ENCODE measurements around the gene TPP2. TPM values are rescaled to one million over a fixed set of nuclear protein-coding genes. Genes with fewer than 3 reads are reported as not detected.

Gene TPP2
- total and polyA plus RNA-seq, 9 of the 15 experiments (the other 6 are each of a cell fraction or from before 2014, with no cell fraction given) = 18.8 to 87.7 (median 55.9) TPM

DNA sequence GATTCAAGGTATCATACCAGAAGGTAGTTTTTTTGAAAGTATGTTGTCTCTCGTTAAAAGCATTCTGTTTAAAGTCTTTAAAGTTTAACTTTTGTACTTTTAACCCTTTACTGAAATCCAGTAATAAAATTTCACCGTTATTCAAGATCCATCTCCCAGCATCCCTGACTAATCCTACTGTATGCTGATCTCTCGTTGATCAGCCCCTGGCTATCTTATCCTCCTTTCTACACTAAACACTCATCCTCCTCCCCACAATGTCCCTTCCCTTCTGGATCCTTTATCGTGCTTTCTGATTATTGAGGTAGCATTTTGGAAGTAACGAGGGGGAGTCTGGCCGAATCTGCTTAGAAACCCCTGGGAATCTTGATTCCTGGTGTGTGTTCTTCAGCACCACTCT is 1.3 kb downstream of the TPP2 start:
- Histone ChIP-seq H3K4me3 (peak overlapping the region; percentile 89), H3K4me2 (ENCODE audit: insufficient read depth, low read length) (peak overlapping the region; percentile 87), H3K27me3 (ENCODE audit: control insufficient read depth in 2 of 2, insufficient read depth in 2 of 2, low read length in 2 of 2) (no peaks in the 10 kb centered on the region), H3K27ac (ENCODE audit: extremely low read depth, low read depth, low read length) (peak overlapping the region; percentile 77), H3K4me1 (replicated peaks in 1 of 2; ENCODE audit: control insufficient read depth in 2 of 2, insufficient read depth in 2 of 2, low read length in 2 of 2) (peaks cover 7 to 28% of the 10 kb centered on the region in 2 experiments; a peak in 4 of 5 replicates), H3K9me3 (replicated peaks; ENCODE audit: control insufficient read depth, insufficient read depth, low read depth, low read length) (no peaks in the 10 kb centered on the region), H2AFZ (ENCODE audit: low read depth, low read length) (no peak overlapping the region), H3K36me3 (ENCODE audit: control insufficient read depth, insufficient read depth, low read length) (peaks cover 27% of the 10 kb centered on the region; the same call in 2 of the 3 replicates), H4K20me1 (replicated peaks; ENCODE audit: control insufficient read depth, insufficient read depth, low read length) (peaks cover 11% of the 10 kb centered on the region), H3K9ac (ENCODE audit: insufficient read depth in 1 of 2, low read depth in 2 of 2, low read length in 2 of 2) (peak overlapping the region; percentile 71 to 76), H3K79me2 (ENCODE audit: control insufficient read depth, insufficient read depth, low read length) (peaks cover 81% of the 10 kb centered on the region), H3K9me1 (ENCODE audit: control insufficient read depth, insufficient read depth, low read length) (no peaks in the 10 kb centered on the region)
- ChIA-PET CTCF (ENCODE audit: low intra/inter-chr PET ratio) (no interaction called here), POLR2A (interaction anchor here (0.9 to 3.6 kb wide), 3 partner anchors 8 to 26 kb away, joined by 3 to 21 read pairs (median 3); no protein-coding TSS in a partner anchor)
- no peak for FAIRE-seq
- in situ Hi-C loops (cut with MboI) (loop anchor here (5.0 kb wide), 1 partner anchor 249 kb away; the partner anchor contains the start of gene ERCC5), intact Hi-C loops (cut with micrococcal nuclease) (no loop called here)
- peak in 2 of 4 experiments; percentile 15 to 21 for DNase-seq (ENCODE audit: extremely low read depth in 1 of 4, low spot score in 3 of 4)
- WGBS (ENCODE audit: insufficient coverage, low coverage, missing lambda C conversion rate) = 0% methylated on average over 6 of the region's 6 CpGs
- BruUV-seq (replicated peaks) = TSS peak; percentile 43
- TF ChIP-seq JUNB (CRISPR knock-in tag; conservative IDR thresholded peaks at IDR 0.05) (no peak), CTBP1 (IDR thresholded peaks at IDR 0.05; ENCODE audit: borderline replicate concordance) (peak; percentile 25; the same call in 1 of the 2 replicates)
- ATAC-seq = no peak

DNA sequence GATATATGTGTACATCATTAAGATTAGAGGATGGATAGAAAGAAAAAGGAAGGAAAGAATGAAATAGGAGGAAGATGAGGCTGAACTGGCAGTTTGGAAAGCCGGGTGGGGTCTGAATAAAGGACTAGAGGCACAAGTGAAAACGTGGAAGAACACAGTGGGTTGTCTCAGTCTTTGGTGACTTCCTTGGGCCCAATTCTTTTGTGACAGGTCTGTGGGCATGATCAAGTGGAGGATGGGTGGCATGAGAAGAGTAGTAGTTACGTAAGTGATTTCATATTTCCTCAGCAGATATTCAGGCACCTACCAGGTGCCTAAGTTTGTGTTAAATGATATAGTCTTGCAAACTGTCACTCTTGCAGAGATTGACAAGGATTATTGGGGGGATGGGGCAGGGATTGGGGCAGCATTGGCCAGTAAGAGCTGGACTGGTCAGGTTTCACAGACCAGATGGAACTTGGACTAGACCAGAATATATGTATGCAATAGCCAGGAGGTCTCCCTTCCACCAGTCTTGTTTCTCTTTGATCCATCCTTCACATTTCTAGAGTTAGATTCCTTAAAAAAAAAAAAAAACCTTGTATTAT is 2.7 kb downstream of the TPP2 start:
- H3K27me3 ChIP-seq (ENCODE audit: control insufficient read depth in 2 of 2, insufficient read depth in 2 of 2, low read length in 2 of 2) = no peaks in the 10 kb centered on the region
- intact Hi-C loops (cut with micrococcal nuclease) = no loop called here
- H3K9me3 ChIP-seq (replicated peaks; ENCODE audit: control insufficient read depth, insufficient read depth, low read depth, low read length) = no peaks in the 10 kb centered on the region
- ATAC-seq = no peak
- H3K4me1 ChIP-seq (replicated peaks in 1 of 2; ENCODE audit: control insufficient read depth in 2 of 2, insufficient read depth in 2 of 2, low read length in 2 of 2) = peaks cover 7 to 34% of the 10 kb centered on the region in 2 experiments; a peak in 4 of 5 replicates
- BruUV-seq (replicated peaks) = no TSS peak
- WGBS (ENCODE audit: insufficient coverage, low coverage, missing lambda C conversion rate) = 15% methylated on average over 3 of the region's 3 CpGs
- no peak overlapping the region for H3K27ac ChIP-seq (ENCODE audit: extremely low read depth, low read depth, low read length)
- DNase-seq (ENCODE audit: extremely low read depth in 1 of 4, low spot score in 3 of 4) = no peak
- peaks cover 96% of the 10 kb centered on the region for H3K79me2 ChIP-seq (ENCODE audit: control insufficient read depth, insufficient read depth, low read length)
- no peak for FAIRE-seq
- H3K9ac ChIP-seq (ENCODE audit: insufficient read depth in 1 of 2, low read depth in 2 of 2, low read length in 2 of 2) = peak overlapping the region; percentile 31 to 71; a peak in 1 of 4 replicates
- H3K36me3 ChIP-seq (ENCODE audit: control insufficient read depth, insufficient read depth, low read length) = peaks cover 41% of the 10 kb centered on the region; the same call in 2 of the 3 replicates
- H4K20me1 ChIP-seq (replicated peaks; ENCODE audit: control insufficient read depth, insufficient read depth, low read length) = peaks cover 12% of the 10 kb centered on the region
- peak overlapping the region; percentile 49 for H3K4me2 ChIP-seq (ENCODE audit: insufficient read depth, low read length)
- in situ Hi-C loops (cut with MboI) = loop anchor here (5.0 to 25.0 kb wide), 2 partner anchors 248 to 1987 kb away; partner anchors contain the start of gene ERCC5
- CTCF ChIA-PET (ENCODE audit: low intra/inter-chr PET ratio) = interaction anchor here (0.7 kb wide), 1 partner anchor 19 kb away, joined by 3 read pairs; no protein-coding TSS in a partner anchor
- H3K9me1 ChIP-seq (ENCODE audit: control insufficient read depth, insufficient read depth, low read length) = peaks cover 3% of the 10 kb centered on the region
- H2AFZ ChIP-seq (ENCODE audit: low read depth, low read length) = no peak overlapping the region
- peak overlapping the region; percentile 21; the same call in 1 of the 2 replicates for H3K4me3 ChIP-seq
- POLR2A ChIA-PET = no interaction called here
- TF ChIP-seq E2F3 (CRISPR knock-in tag; IDR thresholded peaks at IDR 0.05) = no peak
- TF ChIP-seq NR1H2 (CRISPR knock-in tag; IDR thresholded peaks at IDR 0.05) = no peak
- TF ChIP-seq, protein P1, sequence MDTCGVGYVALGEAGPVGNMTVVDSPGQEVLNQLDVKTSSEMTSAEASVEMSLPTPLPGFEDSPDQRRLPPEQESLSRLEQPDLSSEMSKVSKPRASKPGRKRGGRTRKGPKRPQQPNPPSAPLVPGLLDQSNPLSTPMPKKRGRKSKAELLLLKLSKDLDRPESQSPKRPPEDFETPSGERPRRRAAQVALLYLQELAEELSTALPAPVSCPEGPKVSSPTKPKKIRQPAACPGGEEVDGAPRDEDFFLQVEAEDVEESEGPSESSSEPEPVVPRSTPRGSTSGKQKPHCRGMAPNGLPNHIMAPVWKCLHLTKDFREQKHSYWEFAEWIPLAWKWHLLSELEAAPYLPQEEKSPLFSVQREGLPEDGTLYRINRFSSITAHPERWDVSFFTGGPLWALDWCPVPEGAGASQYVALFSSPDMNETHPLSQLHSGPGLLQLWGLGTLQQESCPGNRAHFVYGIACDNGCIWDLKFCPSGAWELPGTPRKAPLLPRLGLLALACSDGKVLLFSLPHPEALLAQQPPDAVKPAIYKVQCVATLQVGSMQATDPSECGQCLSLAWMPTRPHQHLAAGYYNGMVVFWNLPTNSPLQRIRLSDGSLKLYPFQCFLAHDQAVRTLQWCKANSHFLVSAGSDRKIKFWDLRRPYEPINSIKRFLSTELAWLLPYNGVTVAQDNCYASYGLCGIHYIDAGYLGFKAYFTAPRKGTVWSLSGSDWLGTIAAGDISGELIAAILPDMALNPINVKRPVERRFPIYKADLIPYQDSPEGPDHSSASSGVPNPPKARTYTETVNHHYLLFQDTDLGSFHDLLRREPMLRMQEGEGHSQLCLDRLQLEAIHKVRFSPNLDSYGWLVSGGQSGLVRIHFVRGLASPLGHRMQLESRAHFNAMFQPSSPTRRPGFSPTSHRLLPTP (IDR thresholded peaks at IDR 0.05; ENCODE audit: borderline replicate concordance, extremely low read depth, insufficient read length) = no peak

All from K562 (cell line).